Stimulated activated CD4-positive, alpha-beta T cell treated with anti-CD3 and anti-CD28 coated beads, TNF-alpha, amount 100 ng/mL, for 1 hour (primary cell): Measurements from ENCODE around the gene EML1.

ENCODE experiments used
- DNase-seq, 3 donors: peaks; one replicate each; pipeline ENCODE4 v3.0.0-alpha.2; 2020; ENCODE audit warnings: low read depth in 3 of 3, low spot score in 1 of 3

The EML1 gene

DNA sequence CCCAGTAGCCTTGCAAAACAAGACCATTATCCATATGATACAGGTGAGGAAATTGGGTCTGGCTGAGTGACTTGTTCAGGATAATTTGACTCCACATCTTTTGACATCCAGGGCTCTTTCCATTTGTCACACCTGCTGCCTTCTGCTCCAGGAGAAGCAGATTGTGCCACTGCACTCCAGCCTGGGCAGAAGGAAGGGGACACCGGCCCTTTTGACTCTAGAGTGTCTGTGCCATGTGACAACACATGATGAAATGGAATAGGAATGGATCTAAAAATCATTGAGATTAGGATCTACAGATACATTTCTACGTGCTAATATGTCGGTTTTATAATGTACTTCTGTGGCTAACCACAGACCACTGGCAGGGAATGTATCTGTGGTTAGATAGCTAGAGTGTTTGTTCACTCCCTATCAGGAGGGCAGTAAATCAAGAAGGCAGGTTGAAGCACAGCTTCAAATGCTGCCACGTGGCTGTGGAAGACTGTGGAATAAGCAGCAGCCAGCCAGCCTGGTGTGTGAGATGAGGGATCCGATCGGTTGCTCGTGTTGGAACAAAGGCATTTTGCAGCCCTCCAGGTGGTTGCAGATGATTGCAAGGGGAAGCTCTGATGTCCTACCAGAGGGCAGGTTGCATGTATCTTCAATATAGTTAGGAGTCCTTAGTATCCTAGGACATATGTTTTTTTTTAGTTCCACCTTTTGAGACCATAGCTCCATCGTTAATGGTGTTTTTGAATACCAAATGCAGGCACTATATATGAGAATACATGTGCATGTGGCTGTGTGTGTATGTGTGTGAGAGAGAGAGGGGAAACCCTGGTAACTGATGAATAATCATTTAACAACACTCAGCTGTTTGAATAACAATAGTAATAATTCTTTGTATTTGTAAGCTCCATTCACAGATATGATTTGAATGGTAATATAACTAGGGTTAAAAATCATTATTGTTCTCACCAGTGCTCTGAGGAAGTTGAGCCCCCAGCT, 28.6 kb downstream of the EML1 start:
- DNase-seq: no peak

DNA sequence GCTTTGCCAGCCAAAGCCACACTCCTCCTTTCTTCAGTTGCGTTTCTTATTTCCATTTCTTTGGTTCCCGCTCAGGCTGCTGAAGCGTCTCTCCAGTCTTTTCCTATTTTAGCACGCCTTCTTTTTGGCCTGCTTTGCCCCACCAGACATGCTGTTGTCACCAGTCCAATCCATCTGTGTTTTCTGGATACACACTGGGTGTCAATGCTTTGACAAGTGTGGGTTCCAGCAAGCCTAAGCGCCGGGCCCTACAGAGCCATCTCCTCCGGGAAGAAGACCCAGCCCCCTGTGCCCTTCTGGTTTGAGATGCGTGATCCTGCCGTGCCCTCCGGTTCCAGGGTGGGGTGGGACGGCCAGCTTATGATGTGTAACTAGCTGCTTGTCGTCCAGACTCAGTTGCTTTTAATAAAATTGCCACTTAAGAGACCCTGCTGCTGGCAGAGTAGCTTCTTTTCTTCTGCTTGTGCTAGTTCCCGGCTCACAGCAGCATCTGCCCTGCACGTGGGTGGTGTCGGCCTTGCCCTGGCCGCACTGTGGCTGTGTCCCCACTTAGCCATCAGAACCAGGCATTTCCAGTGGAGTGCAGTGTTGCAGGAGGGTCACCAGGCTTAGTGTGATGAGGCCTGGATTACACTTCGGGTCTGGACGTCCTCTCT, 29.7 kb downstream of the EML1 start:
- DNase-seq: no peak

DNA sequence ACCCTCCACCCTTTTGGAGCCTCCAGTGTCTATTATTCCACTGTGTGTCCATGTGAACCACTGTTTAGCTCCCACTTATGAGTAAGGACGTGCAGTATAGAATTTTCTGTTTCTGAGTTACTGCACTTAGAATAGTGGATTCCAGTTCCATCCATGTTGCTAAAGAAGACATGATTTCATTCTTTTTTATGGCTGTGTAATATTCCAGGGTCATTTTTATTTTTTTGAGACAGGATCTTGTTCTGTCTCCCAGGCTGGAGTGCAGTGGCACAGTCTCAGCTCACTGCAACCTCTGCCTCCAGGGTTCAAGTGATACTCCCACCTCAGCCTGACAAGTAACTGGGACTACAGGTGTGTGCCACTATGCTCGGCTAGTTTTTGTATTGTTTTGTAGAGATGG, 31.6 kb downstream of the EML1 start:
- DNase-seq: no peak

- DNase-seq: no peak
These were observed 36.2 kb downstream of the EML1 start for GRCh38 chr14:99829450-99829849.

DNA sequence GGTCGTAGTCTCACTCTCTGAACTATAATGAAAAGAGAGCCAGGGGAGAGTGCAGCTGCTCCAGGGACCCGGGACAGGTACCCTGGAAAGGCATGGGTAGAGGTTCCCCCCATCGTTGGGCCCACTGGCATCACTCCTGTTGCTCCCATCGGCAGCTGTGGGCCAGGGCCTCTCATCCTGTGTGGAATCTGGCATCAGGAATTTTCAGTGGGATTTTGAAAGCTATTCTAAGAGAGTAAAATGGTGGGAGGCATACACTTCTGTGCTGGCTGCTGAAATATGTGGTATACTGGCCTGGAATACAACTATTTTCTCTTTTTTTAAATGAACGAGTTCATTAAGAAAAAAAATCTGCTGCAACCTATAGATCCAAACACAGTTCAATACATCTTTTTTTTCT, 38.1 kb downstream of the EML1 start:
- no peak for DNase-seq

DNA sequence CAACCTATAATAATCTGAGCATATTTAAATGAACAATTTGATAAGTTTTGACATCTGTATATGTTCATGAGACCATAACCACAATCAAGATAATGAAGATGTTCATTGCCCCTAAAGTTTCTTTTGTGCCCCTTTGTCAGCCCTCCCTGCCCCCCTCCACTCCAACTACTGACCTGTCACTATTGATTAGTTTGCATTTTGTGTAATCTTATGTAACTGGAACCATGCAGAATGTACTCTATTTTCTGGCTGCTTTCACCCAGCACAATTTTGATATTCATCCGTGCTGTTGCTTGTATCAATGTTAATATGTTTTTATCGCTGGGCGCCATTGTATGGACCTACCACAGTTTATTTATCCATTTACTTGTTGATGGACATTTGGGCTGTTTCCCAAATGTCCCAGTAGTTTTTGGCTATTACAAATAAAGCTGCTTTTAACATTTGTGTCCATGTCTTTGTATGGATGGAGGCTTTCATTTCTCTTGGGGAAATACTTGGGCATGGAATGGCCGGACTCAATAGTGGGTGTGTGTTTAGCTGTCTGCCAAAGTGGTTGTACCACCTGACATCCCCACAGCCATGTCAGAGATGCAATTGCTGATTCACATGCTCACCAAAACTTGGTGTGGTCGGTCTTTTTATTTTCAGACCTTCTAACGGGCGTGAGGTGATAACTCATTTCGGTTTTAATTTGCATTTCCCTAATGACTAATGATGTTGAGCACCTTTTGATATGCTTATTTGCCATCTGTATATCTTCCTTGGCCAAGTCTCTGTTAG, 38.9 kb downstream of the EML1 start:
- DNase-seq: no peak

DNA sequence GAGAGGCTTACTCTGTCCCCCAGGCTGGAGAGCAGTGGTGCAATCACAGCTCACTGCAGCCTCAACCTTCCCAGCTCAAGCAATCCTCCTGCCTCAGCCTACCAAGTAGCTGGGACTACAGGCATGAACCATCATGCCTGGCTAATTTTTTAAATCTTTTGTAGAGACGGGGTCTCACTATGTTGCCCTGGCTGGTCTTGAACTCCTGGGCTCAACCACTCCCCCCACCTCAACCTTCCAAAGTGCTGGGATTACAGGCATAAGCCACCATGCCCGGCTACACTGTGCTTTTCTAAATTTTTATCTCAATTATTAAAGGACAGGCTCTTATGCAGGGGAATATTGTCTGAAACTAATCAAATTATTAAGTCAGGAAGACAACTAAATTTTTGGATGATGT, 44.6 kb downstream of the EML1 start:
- DNase-seq: no peak

GRCh38 chr14:99838639-99839134, 45.5 kb downstream of the EML1 start:
- no peak for DNase-seq

- DNase-seq: no peak
These were observed 46.5 kb downstream of the EML1 start for GRCh38 chr14:99839696-99840095.

DNA sequence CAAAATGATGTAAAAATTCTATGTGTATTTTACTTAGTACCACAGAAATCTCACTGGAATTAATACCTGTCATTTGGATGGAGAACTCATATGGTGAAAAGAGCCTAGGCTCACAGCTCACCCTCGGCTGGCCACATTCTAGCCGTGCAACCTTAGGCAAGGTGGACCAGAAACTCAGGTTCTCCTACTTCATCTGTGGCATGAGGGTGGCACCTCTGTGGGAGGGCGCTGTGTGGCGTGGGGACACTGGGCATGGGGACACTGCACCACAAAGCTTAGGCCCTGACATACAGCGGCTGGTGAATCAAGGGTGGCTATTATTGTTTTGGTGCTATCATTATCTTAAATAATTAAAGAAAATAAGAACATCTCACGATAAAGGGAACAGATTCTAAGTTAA, 47.1 kb downstream of the EML1 start:
- DNase-seq: no peak

DNA sequence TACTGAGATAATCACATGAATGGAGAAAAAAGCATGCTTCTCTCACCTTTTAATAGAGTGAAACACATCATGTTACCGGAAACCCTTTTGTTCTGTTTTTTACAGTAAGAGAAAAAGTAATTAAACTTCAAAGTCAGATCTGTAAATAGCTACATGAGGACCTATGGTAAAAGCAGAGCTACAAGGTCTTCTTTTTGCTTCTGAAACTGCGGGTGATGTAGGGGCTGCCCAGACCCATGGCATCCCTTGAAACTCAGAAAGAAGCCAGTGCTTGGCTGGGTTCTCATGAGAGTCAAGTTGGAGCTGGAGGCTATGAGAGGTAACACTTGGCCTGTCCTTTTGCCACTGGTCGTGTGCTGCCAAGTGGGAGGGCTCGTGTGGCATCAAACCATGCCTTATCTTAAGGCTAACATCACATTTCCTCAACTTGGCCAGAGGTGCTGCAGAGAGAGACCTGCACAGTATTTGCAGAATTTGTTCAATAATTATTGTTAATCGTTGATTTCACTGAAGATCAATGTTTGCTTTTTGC, 47.6 kb downstream of the EML1 start:
- no peak for DNase-seq

GRCh38 chr14:99841436-99842071, 48.3 kb downstream of the EML1 start:
- DNase-seq: no peak

DNA sequence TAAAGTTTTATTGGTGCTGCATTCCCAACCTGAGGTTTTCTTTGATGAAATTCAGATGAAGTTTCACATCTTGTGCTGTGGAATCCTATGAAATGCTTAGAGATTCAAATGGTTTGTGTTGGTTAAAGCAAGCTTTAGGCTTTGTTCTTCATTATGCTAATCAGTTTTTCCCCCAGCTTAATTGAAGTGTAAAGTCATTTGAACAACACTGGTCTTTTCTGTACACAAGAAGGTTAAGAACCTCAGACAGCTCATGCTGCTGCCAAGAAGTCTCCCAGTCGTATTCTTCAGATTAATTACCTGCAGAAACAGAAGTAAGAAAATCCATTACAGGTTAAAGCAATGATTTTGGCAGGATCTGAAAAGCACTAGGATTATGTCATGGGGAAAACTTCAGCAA, 48.9 kb downstream of the EML1 start:
- DNase-seq: no peak

GRCh38 chr14:99846808-99847207, 53.6 kb downstream of the EML1 start:
- no peak for DNase-seq

DNA sequence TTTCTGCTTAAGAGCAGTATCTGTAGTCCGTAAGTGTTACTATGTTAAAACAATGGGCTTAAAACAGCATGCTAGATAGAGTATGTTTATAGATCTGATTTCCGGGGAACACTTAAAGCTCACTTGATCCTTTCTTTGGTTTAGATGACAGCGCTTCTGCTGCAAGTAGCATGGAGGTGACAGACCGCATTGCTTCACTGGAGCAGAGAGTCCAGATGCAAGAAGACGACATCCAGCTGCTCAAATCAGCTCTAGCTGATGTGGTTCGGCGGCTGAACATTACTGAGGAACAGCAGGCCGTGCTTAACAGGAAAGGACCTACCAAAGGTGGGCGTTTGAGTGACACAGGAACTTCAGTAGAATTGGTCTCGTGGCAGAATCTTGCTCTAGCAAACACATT, 57.5 kb downstream of the EML1 start:
- no peak for DNase-seq

- no peak for DNase-seq
These were observed 59.4 kb downstream of the EML1 start for GRCh38 chr14:99852578-99852977.

DNA sequence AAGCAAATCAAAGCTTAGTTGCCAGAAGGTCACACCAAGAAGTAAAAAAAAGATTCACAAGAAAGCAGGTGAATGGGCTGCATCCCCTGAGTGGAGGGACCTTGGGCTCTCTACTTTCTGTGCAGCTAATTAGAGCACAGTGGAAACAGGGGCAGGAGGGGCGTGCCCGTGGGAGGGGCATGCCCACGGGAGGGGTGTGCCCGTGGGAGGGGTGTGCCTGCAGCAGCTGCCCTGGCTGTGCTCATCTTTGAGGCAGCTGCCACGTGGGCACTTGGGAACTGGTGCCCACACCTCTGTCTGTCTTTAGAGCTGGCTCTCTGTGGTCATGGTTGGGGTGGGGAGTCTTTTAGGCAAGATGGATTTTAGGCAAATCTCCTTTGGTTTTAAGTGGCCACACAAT, 60.0 kb downstream of the EML1 start:
- no peak for DNase-seq

DNA sequence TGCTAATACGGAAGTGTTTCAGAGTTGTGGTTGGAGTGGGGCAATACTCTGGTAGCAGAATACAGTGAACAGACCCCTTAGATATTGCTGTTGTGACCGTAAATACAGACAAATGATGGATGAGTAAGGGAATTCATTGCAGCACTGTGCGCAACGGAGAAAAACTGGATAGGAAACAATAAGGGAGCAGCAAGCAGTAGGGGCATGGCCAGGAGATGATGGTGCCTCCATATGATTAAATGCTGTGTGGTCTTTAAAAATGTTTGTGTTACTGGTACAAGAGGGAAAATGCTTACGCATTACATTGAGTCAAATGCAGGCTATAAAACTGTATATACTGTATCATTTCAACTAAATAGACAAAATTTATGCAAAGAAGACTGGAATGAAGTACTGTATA, 61.6 kb downstream of the EML1 start:
- DNase-seq: no peak

DNA sequence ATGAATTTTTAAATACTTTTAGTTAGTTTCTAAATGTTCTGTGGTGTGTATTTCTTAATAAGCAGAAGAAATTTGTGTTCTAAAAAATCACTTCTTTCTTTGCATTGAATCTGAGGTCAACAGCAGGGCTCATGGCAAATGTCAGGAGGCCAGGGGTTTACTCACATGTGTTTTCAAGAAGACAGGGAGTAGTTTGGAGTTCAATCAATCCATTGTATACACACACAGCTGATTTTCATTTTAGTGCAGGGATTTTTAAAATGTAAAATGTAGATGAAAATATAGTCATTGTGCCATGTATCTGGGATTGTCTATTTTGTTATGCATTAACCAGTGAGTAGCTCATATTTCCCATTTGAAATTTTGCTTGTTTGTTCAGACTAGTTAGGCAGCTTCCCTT, 62.1 kb downstream of the EML1 start:
- no peak for DNase-seq

- no peak for DNase-seq
These were observed 64.3 kb downstream of the EML1 start for GRCh38 chr14:99857551-99857950.

DNA sequence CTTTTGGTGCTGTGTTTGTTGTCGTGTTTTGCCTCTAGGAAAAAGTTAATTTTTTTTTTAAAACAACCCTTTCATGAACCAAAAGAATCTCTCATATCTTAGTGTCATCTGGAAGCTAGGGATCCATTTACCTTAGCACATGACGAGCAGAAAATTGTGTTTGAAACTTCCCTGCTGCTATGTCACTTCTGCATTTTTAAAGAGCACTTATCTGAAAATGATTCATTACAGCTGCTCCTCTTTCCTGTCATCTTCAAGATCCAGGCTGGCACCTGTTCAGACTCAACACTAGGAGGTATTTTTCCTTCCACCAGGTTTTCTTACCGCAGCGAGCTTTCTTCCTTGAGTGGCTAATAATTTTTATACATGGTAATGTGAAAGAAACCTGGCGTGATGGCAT, 67.0 kb downstream of the EML1 start:
- DNase-seq: no peak
